Measurements from ENCODE around the gene EPG5. TPM values are rescaled to one million over a fixed set of nuclear protein-coding genes. Genes with fewer than 3 reads are reported as not detected.

EPG5 gene
- total RNA-seq, 1 donor from 2014 or later = 31.8 TPM

DNA sequence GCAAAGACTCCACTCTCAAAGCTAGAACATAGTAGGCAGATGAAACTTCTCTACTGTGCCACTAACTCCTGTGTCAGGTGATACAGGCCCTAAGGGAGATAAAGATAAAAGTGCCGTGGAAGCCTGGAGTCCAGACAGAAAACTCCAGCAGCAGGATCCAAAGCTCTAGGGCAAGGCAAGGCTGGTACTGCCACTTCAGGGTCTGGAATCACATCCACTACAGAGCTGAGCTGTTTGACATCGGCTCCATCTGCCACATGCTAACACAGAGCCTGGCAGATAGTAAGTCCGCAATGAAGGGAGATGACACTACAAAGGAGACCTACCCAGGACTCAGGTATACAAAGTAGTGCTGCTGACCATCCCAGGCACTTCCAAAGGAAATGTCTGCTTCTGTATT, 34.4 kb downstream of the EPG5 start:
- no peak overlapping the region for H3K9ac ChIP-seq (ENCODE audit: low read depth in 1 of 3, low read length in 3 of 3)
- H3K27me3 ChIP-seq (ENCODE audit: control insufficient read depth in 3 of 3, insufficient read depth in 3 of 3, low read length in 3 of 3) = no peaks in the 10 kb centered on the region
- H3K27ac ChIP-seq (ENCODE audit: low read depth, low read length) = no peak overlapping the region
- no peaks in the 10 kb centered on the region for H3K9me3 ChIP-seq (ENCODE audit: control insufficient read depth in 3 of 3, low read length in 3 of 3)
- no peak overlapping the region for H3K4me3 ChIP-seq (ENCODE audit: low read length in 3 of 3)
- peaks cover 15 to 41% (median 29%) of the 10 kb centered on the region in 3 donors for H3K36me3 ChIP-seq (ENCODE audit: control insufficient read depth in 3 of 3, insufficient read depth in 3 of 3, low read length in 3 of 3)
- no peaks in the 10 kb centered on the region for H3K4me1 ChIP-seq (ENCODE audit: control insufficient read depth in 3 of 3, insufficient read depth in 3 of 3, low read length in 3 of 3)

DNA sequence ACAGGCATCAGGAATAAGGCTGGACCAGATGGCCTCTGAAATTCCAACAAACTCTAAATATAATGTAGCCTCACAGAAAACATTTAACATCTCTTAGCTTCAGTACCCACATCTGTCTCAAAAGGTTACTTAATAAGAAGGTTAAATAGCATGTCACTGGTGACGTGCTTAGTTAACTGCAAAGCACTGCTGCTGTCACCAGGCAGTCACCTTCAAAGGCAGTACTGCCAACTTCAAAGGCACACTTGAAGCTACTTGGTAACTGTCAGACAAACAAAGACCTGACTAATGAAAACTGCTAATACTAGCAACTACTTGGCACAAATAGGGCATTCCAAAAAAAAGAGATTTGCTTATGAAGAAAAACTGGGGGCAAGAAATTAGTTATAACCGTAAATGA, 36.2 kb downstream of the EPG5 start:
- H3K9me3 ChIP-seq (ENCODE audit: control insufficient read depth in 3 of 3, low read length in 3 of 3) = no peaks in the 10 kb centered on the region
- no peak overlapping the region for H3K9ac ChIP-seq (ENCODE audit: low read depth in 1 of 3, low read length in 3 of 3)
- H3K36me3 ChIP-seq (ENCODE audit: control insufficient read depth in 3 of 3, insufficient read depth in 3 of 3, low read length in 3 of 3) = peaks cover 19 to 41% (median 32%) of the 10 kb centered on the region in 3 donors
- no peak overlapping the region for H3K27ac ChIP-seq (ENCODE audit: low read depth, low read length)
- H3K27me3 ChIP-seq (ENCODE audit: control insufficient read depth in 3 of 3, insufficient read depth in 3 of 3, low read length in 3 of 3) = no peaks in the 10 kb centered on the region
- no peak overlapping the region for H3K4me3 ChIP-seq (ENCODE audit: low read length in 3 of 3)
- H3K4me1 ChIP-seq (ENCODE audit: control insufficient read depth in 3 of 3, insufficient read depth in 3 of 3, low read length in 3 of 3) = no peaks in the 10 kb centered on the region

DNA sequence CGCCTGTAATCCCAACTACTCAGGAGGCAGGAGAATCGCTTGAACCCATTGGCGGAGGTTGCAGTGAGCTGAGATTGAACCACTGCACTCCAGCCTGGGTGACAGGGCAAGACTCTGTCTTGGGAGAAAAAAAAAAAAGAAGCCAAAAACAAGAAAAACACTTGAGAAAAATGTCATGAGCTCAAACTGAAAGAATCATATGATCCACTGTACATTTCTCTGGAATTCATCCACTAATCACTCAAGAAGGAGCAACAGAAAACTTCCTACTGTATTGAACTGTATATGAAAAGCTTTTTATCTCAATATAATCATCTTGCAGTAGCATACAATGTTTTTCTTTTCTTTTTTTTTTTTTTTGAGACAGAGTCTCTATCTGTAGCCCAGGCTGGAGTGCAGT, 40.4 kb downstream of the EPG5 start:
- no peaks in the 10 kb centered on the region for H3K9me3 ChIP-seq (ENCODE audit: control insufficient read depth in 3 of 3, low read length in 3 of 3)
- H3K27me3 ChIP-seq (ENCODE audit: control insufficient read depth in 3 of 3, insufficient read depth in 3 of 3, low read length in 3 of 3) = no peaks in the 10 kb centered on the region
- no peak overlapping the region for H3K9ac ChIP-seq (ENCODE audit: low read depth in 1 of 3, low read length in 3 of 3)
- no peak overlapping the region for H3K4me3 ChIP-seq (ENCODE audit: low read length in 3 of 3)
- H3K27ac ChIP-seq (ENCODE audit: low read depth, low read length) = peak overlapping the region; percentile 68
- H3K4me1 ChIP-seq (ENCODE audit: control insufficient read depth in 3 of 3, insufficient read depth in 3 of 3, low read length in 3 of 3) = no peaks in the 10 kb centered on the region
- peaks cover 19 to 52% (median 47%) of the 10 kb centered on the region in 3 donors for H3K36me3 ChIP-seq (ENCODE audit: control insufficient read depth in 3 of 3, insufficient read depth in 3 of 3, low read length in 3 of 3)

DNA sequence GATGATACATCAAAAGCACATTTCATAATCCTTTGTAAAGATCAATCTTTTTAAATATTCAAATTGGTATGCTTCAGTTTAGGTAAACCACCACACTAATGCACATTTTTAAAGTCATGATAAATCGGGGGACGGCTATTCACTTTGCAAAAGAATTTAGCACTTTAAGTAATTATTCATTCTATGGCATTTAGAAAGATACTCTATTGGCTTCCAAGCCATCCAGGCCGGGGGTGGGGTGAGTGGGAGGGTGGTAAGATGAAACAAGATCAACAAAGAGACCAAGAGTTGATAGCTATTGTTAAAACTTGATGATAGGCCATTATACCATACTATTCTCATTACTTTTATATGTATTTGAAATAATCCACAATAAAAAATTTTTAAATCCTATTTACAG, 41.0 kb downstream of the EPG5 start:
- Histone ChIP-seq H3K36me3 (ENCODE audit: control insufficient read depth in 3 of 3, insufficient read depth in 3 of 3, low read length in 3 of 3) (peaks cover 19 to 52% (median 47%) of the 10 kb centered on the region in 3 donors), H3K4me3 (ENCODE audit: low read length in 3 of 3) (no peak overlapping the region), H3K4me1 (ENCODE audit: control insufficient read depth in 3 of 3, insufficient read depth in 3 of 3, low read length in 3 of 3) (no peaks in the 10 kb centered on the region)

DNA sequence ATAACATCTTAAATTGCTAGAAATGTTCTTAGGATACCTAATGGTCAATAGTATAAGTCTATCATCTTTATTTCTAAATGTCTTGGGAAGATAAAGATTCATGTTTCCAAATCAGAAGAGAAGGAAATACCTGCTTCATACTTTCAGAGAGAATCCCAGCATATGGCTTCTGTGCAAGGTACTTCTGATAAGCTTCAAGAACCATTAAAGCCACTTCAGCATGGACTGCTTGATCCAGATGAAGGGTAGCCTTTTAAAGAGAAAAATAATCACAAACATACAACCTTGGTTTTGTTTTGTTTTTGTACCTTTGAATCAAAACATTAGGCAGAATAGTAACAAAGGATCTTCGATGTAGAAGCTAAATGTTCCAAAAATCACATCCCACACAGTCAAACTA, 44.0 kb downstream of the EPG5 start:
- H3K27me3 ChIP-seq (ENCODE audit: control insufficient read depth in 3 of 3, insufficient read depth in 3 of 3, low read length in 3 of 3) = no peaks in the 10 kb centered on the region
- H3K9me3 ChIP-seq (ENCODE audit: control insufficient read depth in 3 of 3, low read length in 3 of 3) = no peaks in the 10 kb centered on the region
- H3K4me3 ChIP-seq (ENCODE audit: low read length in 3 of 3) = no peak overlapping the region
- H3K27ac ChIP-seq (ENCODE audit: low read depth, low read length) = no peak overlapping the region
- H3K36me3 ChIP-seq (ENCODE audit: control insufficient read depth in 3 of 3, insufficient read depth in 3 of 3, low read length in 3 of 3) = peaks cover 16 to 35% (median 30%) of the 10 kb centered on the region in 3 donors
- H3K4me1 ChIP-seq (ENCODE audit: control insufficient read depth in 3 of 3, insufficient read depth in 3 of 3, low read length in 3 of 3) = peaks cover 0 to 9% (median 4%) of the 10 kb centered on the region in 3 donors
- H3K9ac ChIP-seq (ENCODE audit: low read depth in 1 of 3, low read length in 3 of 3) = no peak overlapping the region

More for the DNA sequence above, 41.0 kb downstream of the EPG5 start:
- H3K27me3 ChIP-seq (ENCODE audit: control insufficient read depth in 3 of 3, insufficient read depth in 3 of 3, low read length in 3 of 3) = no peaks in the 10 kb centered on the region
- no peaks in the 10 kb centered on the region for H3K9me3 ChIP-seq (ENCODE audit: control insufficient read depth in 3 of 3, low read length in 3 of 3)
- H3K27ac ChIP-seq (ENCODE audit: low read depth, low read length) = no peak overlapping the region
- no peak overlapping the region for H3K9ac ChIP-seq (ENCODE audit: low read depth in 1 of 3, low read length in 3 of 3)

DNA sequence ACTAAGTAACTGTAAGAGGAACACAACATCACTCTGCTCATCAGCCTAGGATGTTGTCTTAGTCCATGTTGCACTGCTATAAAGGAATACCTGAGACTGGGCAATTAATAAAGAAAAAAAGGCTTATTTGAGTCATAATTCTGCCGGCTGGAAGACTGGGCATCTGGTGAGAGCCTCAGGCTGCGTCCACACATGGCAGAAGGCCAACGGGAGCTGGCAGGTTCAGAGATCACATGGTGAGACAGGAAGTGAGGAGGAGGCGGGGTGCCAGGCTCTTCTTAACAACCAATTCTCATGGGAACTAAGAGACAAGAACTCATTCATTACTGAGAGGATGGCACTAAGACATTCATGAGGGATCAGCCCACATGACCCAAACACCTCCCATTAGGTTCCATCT, 46.8 kb downstream of the EPG5 start:
- H3K27me3 ChIP-seq (ENCODE audit: control insufficient read depth in 3 of 3, insufficient read depth in 3 of 3, low read length in 3 of 3) = no peaks in the 10 kb centered on the region
- no peak overlapping the region for H3K4me3 ChIP-seq (ENCODE audit: low read length in 3 of 3)
- no peak overlapping the region for H3K9ac ChIP-seq (ENCODE audit: low read depth in 1 of 3, low read length in 3 of 3)
- H3K36me3 ChIP-seq (ENCODE audit: control insufficient read depth in 3 of 3, insufficient read depth in 3 of 3, low read length in 3 of 3) = peaks cover 25 to 53% (median 51%) of the 10 kb centered on the region in 3 donors
- no peak overlapping the region for H3K27ac ChIP-seq (ENCODE audit: low read depth, low read length)
- H3K9me3 ChIP-seq (ENCODE audit: control insufficient read depth in 3 of 3, low read length in 3 of 3) = no peaks in the 10 kb centered on the region
- H3K4me1 ChIP-seq (ENCODE audit: control insufficient read depth in 3 of 3, insufficient read depth in 3 of 3, low read length in 3 of 3) = peaks cover 0 to 9% (median 4%) of the 10 kb centered on the region in 3 donors

DNA sequence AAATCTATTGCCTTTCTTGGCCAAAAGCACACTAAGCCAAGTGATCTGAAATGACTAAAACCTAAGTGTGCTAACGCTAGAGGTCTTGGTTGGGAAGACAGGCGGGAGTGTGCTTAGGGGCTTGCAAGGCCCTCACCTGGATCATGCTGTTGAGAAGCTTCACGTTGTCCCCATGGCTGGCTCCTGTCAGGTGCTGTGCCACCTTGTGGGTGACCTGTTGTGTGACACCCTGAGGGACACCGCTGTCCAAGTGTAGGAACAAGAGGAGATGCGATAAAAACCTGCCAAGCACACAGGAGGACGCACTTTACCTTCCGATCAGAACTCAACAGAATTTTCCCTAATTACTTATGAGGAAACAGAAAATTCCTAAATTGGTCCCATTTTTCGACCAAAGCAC, 50.8 kb downstream of the EPG5 start:
- Histone ChIP-seq H3K4me3 (ENCODE audit: low read length in 3 of 3) (no peak overlapping the region), H3K4me1 (ENCODE audit: control insufficient read depth in 3 of 3, insufficient read depth in 3 of 3, low read length in 3 of 3) (peaks cover 0 to 9% (median 4%) of the 10 kb centered on the region in 3 donors), H3K27ac (ENCODE audit: low read depth, low read length) (no peak overlapping the region), H3K9me3 (ENCODE audit: control insufficient read depth in 3 of 3, low read length in 3 of 3) (no peaks in the 10 kb centered on the region), H3K27me3 (ENCODE audit: control insufficient read depth in 3 of 3, insufficient read depth in 3 of 3, low read length in 3 of 3) (no peaks in the 10 kb centered on the region), H3K9ac (ENCODE audit: low read depth in 1 of 3, low read length in 3 of 3) (no peak overlapping the region), H3K36me3 (ENCODE audit: control insufficient read depth in 3 of 3, insufficient read depth in 3 of 3, low read length in 3 of 3) (peaks cover 30 to 56% (median 53%) of the 10 kb centered on the region in 3 donors)

DNA sequence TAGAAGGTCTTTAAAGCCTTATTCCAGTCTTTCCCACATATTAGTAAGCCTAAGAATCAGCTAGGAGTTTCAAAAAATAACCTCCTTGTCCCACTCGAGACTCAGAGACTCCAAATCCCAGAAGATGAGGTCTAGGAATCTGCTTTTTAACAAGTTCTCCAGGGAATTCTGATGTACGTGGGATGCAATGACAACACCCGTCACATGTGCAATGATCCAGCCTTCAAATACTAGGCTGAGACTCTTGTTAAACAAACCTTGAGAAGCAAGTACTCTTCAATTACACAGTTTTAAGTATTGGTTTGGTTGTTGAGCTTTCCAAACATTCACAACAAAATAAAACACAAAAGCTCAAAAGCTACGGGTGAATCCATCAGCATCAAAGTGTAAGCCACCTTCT, 53.9 kb downstream of the EPG5 start:
- no peak overlapping the region for H3K4me3 ChIP-seq (ENCODE audit: low read length in 3 of 3)
- no peaks in the 10 kb centered on the region for H3K27me3 ChIP-seq (ENCODE audit: control insufficient read depth in 3 of 3, insufficient read depth in 3 of 3, low read length in 3 of 3)
- H3K4me1 ChIP-seq (ENCODE audit: control insufficient read depth in 3 of 3, insufficient read depth in 3 of 3, low read length in 3 of 3) = no peaks in the 10 kb centered on the region
- no peaks in the 10 kb centered on the region for H3K9me3 ChIP-seq (ENCODE audit: control insufficient read depth in 3 of 3, low read length in 3 of 3)
- no peak overlapping the region for H3K9ac ChIP-seq (ENCODE audit: low read depth in 1 of 3, low read length in 3 of 3)
- no peak overlapping the region for H3K27ac ChIP-seq (ENCODE audit: low read depth, low read length)
- H3K36me3 ChIP-seq (ENCODE audit: control insufficient read depth in 3 of 3, insufficient read depth in 3 of 3, low read length in 3 of 3) = peaks cover 39 to 75% (median 71%) of the 10 kb centered on the region in 3 donors

DNA sequence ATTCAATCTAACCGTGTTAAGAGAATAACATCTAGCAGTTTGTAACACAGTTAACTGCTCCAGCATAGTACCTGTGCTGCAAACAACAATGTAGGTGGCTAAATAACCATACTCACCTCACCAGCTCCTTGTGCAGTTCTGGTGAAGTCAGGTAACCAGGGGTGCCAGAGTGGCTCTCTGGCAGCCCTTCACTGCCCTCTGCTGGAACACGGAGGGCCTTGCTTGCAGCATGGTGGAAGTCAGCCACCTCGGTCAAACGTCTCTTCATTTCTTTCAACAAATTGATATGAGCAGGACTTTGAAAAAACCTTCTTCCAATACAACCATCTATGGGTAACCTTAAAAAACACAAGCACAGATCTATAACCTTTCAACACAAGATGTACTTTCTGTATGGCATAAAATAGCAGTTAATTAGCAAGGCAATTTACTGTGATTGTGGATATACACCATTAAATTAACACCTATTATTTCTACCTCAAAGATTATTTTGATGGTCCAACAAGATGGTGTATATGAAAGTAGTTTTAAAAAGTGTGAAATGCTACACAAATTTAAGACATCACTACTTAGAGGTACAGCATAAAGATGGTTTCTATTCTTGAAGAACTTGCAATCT, 56.6 kb downstream of the EPG5 start:
- no peak overlapping the region for H3K9ac ChIP-seq (ENCODE audit: low read depth in 1 of 3, low read length in 3 of 3)
- H3K4me3 ChIP-seq (ENCODE audit: low read length in 3 of 3) = no peak overlapping the region
- H3K36me3 ChIP-seq (ENCODE audit: control insufficient read depth in 3 of 3, insufficient read depth in 3 of 3, low read length in 3 of 3) = peaks cover 32 to 66% (median 63%) of the 10 kb centered on the region in 3 donors
- no peaks in the 10 kb centered on the region for H3K9me3 ChIP-seq (ENCODE audit: control insufficient read depth in 3 of 3, low read length in 3 of 3)
- H3K27ac ChIP-seq (ENCODE audit: low read depth, low read length) = no peak overlapping the region
- no peaks in the 10 kb centered on the region for H3K27me3 ChIP-seq (ENCODE audit: control insufficient read depth in 3 of 3, insufficient read depth in 3 of 3, low read length in 3 of 3)
- no peaks in the 10 kb centered on the region for H3K4me1 ChIP-seq (ENCODE audit: control insufficient read depth in 3 of 3, insufficient read depth in 3 of 3, low read length in 3 of 3)

DNA sequence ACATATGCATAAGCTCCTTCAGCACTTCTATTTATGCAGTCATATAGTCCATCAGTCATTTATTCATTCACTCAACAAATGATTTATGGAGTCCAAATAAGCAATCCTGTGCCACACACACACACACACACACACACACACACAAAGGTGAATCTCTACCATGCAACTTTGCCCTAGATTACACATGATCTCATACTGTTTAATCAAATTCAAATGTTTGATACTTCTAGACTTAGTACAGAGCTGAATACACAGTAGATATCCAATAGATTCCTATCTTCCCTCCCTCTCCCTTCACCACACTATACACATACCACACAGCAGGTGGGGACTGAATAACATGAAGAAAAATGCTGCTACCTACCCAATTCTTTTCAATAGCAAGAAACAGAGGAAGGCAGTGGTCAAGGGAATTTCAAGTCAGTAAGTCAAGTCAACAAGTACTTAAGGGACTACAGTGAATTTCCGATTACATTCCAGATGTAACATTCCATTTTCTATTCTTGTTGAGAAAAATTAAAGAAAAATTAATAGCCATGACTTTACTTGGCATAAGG, 65.4 kb downstream of the EPG5 start:
- Histone ChIP-seq H3K9ac (ENCODE audit: low read depth in 1 of 3, low read length in 3 of 3) (no peak overlapping the region), H3K27ac (ENCODE audit: low read depth, low read length) (no peak overlapping the region), H3K36me3 (ENCODE audit: control insufficient read depth in 3 of 3, insufficient read depth in 3 of 3, low read length in 3 of 3) (peaks cover 31 to 59% (median 45%) of the 10 kb centered on the region in 3 donors), H3K9me3 (ENCODE audit: control insufficient read depth in 3 of 3, low read length in 3 of 3) (no peaks in the 10 kb centered on the region), H3K27me3 (ENCODE audit: control insufficient read depth in 3 of 3, insufficient read depth in 3 of 3, low read length in 3 of 3) (no peaks in the 10 kb centered on the region), H3K4me3 (ENCODE audit: low read length in 3 of 3) (no peak overlapping the region), H3K4me1 (ENCODE audit: control insufficient read depth in 3 of 3, insufficient read depth in 3 of 3, low read length in 3 of 3) (no peaks in the 10 kb centered on the region)
